ENCODE measurements around the gene MNS1. TPM values are rescaled to one million over a fixed set of nuclear protein-coding genes. Genes with fewer than 3 reads are reported as not detected.
"Not testable (repeated sequence)": the region's sequence is repeated elsewhere in the genome, so short reads cannot be mapped to it uniquely, and the experiment has no call there.

MNS1 gene
- total and polyA plus RNA-seq, 3 experiments from 2014 or later: 0.74 to 0.82 TPM; not detected in 1

DNA sequence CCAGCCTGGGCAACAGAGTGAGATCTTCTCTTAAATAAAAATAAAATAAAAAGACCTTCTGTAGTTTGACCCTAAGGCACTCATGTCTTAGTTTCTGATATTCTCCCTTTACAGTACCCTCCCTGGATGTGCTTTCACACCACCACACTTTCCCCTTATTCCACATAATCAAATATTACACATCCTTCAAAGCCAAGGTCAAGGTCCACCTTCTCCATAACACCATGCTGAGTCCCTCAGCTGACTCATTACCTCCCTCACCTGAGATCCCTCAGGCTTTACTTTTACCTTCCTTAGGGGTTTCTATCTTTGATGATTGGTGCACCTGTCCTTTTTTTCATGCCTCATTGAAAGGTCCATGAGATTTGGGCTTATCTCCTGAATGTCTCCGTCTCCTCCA lies 25.5 kb upstream of the MNS1 start:
- ChIA-PET CTCF (interaction anchor here (1.2 to 3.0 kb wide), 8 partner anchors 8 to 1037 kb away, joined by 3 to 17 read pairs (median 4); no protein-coding TSS in a partner anchor), POLR2A (no interaction called here)
- H3K27ac Mint-ChIP-seq: no peak overlapping the region
- Histone ChIP-seq H3K36me3 (ENCODE audit: insufficient read depth, low read length) (no peaks in the 10 kb centered on the region), H3K4me1 (ENCODE audit: insufficient read depth, low read length) (no peaks in the 10 kb centered on the region), H3K9me3 (ENCODE audit: low read length) (no peaks in the 10 kb centered on the region), H3K4me3 (ENCODE audit: low read length) (no peak overlapping the region), H3K27ac (ENCODE audit: low read depth, low read length) (no peak overlapping the region), H3K27me3 (ENCODE audit: insufficient read depth, low read length, poor library complexity, severe bottlenecking) (no peaks in the 10 kb centered on the region)
- H3K4me1 Mint-ChIP-seq: no peaks in the 10 kb centered on the region
- DNase-seq: no peak
- no peak overlapping the region for H3K4me3 Mint-ChIP-seq
- H3K36me3 Mint-ChIP-seq: no peaks in the 10 kb centered on the region
- H3K27me3 Mint-ChIP-seq: peaks cover 8 to 24% of the 10 kb centered on the region in 2 donors
- no peaks in the 10 kb centered on the region for H3K9me3 Mint-ChIP-seq

DNA sequence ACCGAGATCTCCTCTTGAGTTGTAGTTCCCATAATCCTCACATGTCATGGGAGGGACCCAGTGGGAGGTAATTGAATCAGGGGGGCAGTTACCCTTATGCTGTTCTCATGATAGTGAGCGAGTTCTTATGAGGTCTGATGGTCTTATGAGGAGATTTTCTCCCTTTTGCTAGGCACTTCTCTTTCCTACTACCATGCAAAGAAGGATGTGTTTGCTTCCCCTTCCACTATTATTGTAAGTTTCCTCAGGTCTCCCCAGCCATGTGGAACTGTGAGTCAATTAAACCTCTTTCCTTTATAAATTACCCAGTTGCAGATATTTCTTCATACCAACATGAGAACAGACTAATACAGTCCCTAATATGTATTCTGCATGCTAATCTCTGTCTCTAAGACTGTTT lies 21.3 kb upstream of the MNS1 start:
- H3K9me3 ChIP-seq (ENCODE audit: low read length); H3K27ac ChIP-seq (ENCODE audit: low read depth, low read length); H3K36me3 Mint-ChIP-seq; H3K27me3 ChIP-seq (ENCODE audit: insufficient read depth, low read length, poor library complexity, severe bottlenecking); H3K27ac Mint-ChIP-seq; CTCF ChIA-PET; H3K9me3 Mint-ChIP-seq; H3K4me3 ChIP-seq (ENCODE audit: low read length); H3K4me1 Mint-ChIP-seq; POLR2A ChIA-PET; H3K4me3 Mint-ChIP-seq; H3K36me3 ChIP-seq (ENCODE audit: insufficient read depth, low read length); DNase-seq; H3K4me1 ChIP-seq (ENCODE audit: insufficient read depth, low read length): not testable (repeated sequence)
- peaks cover 6 to 16% of the 10 kb centered on the region in 2 donors for H3K27me3 Mint-ChIP-seq

DNA sequence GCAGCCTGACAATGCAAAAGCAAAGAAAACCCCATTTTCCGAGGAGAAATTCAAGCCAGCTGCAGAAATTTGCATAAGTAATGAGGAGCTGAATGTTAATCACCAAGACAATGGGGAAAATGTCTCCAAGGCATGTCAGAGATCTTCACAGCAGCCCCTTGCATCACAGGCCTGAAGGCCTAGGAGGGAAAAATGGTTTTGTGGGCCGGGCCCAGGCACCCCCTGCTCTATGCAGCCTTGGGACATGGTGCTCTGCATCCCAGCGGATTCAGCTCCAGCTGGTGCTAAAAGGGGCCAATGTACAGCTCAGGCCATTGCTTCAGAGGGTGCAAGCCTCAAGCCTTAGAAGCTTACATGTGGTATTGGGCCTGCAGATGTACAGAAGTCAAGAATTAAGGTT lies 20.5 kb upstream of the MNS1 start:
- H3K4me1 ChIP-seq (ENCODE audit: insufficient read depth, low read length); H3K27ac Mint-ChIP-seq; H3K4me1 Mint-ChIP-seq; H3K4me3 Mint-ChIP-seq; H3K4me3 ChIP-seq (ENCODE audit: low read length); H3K27ac ChIP-seq (ENCODE audit: low read depth, low read length); H3K36me3 ChIP-seq (ENCODE audit: insufficient read depth, low read length); DNase-seq; H3K36me3 Mint-ChIP-seq; CTCF ChIA-PET; H3K27me3 ChIP-seq (ENCODE audit: insufficient read depth, low read length, poor library complexity, severe bottlenecking); H3K9me3 ChIP-seq (ENCODE audit: low read length); H3K9me3 Mint-ChIP-seq; POLR2A ChIA-PET: not testable (repeated sequence)
- H3K27me3 Mint-ChIP-seq: peaks cover 4 to 12% of the 10 kb centered on the region in 2 donors

DNA sequence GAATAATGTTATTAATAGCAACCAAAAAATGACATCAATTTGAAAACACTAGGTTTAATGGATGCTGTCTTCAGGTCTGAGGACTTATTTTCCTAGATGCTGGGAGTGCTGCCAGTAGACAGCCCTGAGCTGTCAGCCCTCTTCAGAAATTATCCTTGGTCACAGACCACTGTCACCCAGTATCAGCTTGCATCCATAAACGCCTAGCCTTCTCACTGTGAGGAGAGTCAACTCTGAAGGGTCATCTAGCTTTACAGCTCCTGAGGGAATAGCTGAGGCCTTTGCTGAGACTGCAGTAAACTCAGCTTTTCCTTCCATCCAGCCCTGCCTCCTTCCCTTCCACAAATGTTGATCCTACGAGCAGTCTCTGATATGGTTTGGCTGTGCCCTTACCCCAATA lies 19.4 kb upstream of the MNS1 start:
- Histone ChIP-seq H3K4me3 (ENCODE audit: low read length) (no peak overlapping the region), H3K4me1 (ENCODE audit: insufficient read depth, low read length) (no peaks in the 10 kb centered on the region), H3K27me3 (ENCODE audit: insufficient read depth, low read length, poor library complexity, severe bottlenecking) (no peaks in the 10 kb centered on the region), H3K9me3 (ENCODE audit: low read length) (peaks cover 4% of the 10 kb centered on the region), H3K36me3 (ENCODE audit: insufficient read depth, low read length) (no peaks in the 10 kb centered on the region), H3K27ac (ENCODE audit: low read depth, low read length) (no peak overlapping the region)
- peaks cover 0 to 5% (median 2%) of the 10 kb centered on the region in 5 donors for H3K9me3 Mint-ChIP-seq
- peaks cover 0 to 4% (median 0%) of the 10 kb centered on the region in 3 donors for H3K36me3 Mint-ChIP-seq
- POLR2A ChIA-PET: no interaction called here
- H3K4me3 Mint-ChIP-seq: no peak overlapping the region
- CTCF ChIA-PET: interaction anchor here (1.1 kb wide), 1 partner anchor 13 kb away, joined by 3 read pairs; no protein-coding TSS in a partner anchor
- no peak overlapping the region for H3K27ac Mint-ChIP-seq
- no peak for DNase-seq
- H3K27me3 Mint-ChIP-seq: peaks cover 4 to 13% of the 10 kb centered on the region in 2 donors
- no peaks in the 10 kb centered on the region for H3K4me1 Mint-ChIP-seq

DNA sequence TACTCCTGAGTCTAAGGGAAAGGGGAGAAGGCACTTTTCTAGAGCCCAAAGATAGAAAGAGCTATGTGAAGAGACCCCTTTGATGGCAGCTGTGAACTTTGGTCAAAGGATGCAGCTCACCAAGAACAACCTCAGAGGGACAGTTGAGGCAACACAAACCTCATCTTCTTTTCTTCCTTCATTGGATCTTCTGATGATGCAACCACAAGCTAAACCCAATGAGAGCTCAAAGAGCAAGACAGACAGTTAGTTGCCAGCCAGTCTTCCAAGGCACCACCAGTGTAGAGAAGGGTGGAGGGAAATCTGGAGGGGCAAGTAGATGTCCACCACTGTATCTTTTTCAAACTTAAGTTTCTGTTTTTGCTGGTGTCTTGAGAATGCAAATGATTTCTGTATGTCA lies 10.4 kb upstream of the MNS1 start:
- Mint-ChIP-seq H3K4me1 (no peaks in the 10 kb centered on the region), H3K27me3 (peaks cover 15 to 21% of the 10 kb centered on the region in 2 donors), H3K9me3 (peaks cover 0 to 12% (median 4%) of the 10 kb centered on the region in 5 donors), H3K4me3 (no peak overlapping the region), H3K36me3 (no peaks in the 10 kb centered on the region), H3K27ac (no peak overlapping the region)
- CTCF ChIA-PET: no interaction called here
- no peaks in the 10 kb centered on the region for H3K27me3 ChIP-seq (ENCODE audit: insufficient read depth, low read length, poor library complexity, severe bottlenecking)
- H3K4me1 ChIP-seq (ENCODE audit: insufficient read depth, low read length): no peaks in the 10 kb centered on the region
- DNase-seq: no peak
- no peaks in the 10 kb centered on the region for H3K36me3 ChIP-seq (ENCODE audit: insufficient read depth, low read length)
- H3K27ac ChIP-seq (ENCODE audit: low read depth, low read length): no peak overlapping the region
- H3K9me3 ChIP-seq (ENCODE audit: low read length): no peaks in the 10 kb centered on the region
- POLR2A ChIA-PET: no interaction called here
- no peak overlapping the region for H3K4me3 ChIP-seq (ENCODE audit: low read length)

DNA sequence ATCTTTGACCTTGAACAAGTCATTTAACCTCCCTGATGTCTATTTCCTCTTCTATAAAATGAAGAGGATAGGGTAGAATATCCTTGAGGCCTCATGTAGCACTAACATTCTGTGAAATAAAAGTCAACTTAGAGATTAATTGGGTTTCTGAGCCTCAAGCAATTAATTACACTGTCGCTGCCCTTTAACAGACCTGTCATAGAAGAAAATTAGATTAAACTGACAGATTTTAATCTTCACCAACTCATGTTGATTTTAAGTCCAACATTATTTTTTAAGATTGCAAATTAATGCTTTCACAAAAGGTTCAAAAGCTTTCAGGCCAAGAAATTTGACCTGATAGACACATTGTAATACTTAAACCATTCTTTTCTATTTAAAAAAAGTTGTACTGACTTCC lies 8.1 kb upstream of the MNS1 start:
- Histone ChIP-seq H3K36me3 (ENCODE audit: insufficient read depth, low read length) (no peaks in the 10 kb centered on the region), H3K4me3 (ENCODE audit: low read length) (no peak overlapping the region), H3K4me1 (ENCODE audit: insufficient read depth, low read length) (no peaks in the 10 kb centered on the region), H3K27me3 (ENCODE audit: insufficient read depth, low read length, poor library complexity, severe bottlenecking) (no peaks in the 10 kb centered on the region), H3K9me3 (ENCODE audit: low read length) (no peaks in the 10 kb centered on the region), H3K27ac (ENCODE audit: low read depth, low read length) (no peak overlapping the region)
- peaks cover 0 to 3% (median 1%) of the 10 kb centered on the region in 5 donors for H3K9me3 Mint-ChIP-seq
- no peaks in the 10 kb centered on the region for H3K36me3 Mint-ChIP-seq
- DNase-seq: no peak
- ChIA-PET CTCF (no interaction called here), POLR2A (no interaction called here)
- no peak overlapping the region for H3K4me3 Mint-ChIP-seq
- H3K4me1 Mint-ChIP-seq: peaks cover 9 to 12% (median 9%) of the 10 kb centered on the region in 3 donors
- H3K27ac Mint-ChIP-seq: no peak overlapping the region
- peaks cover 5 to 9% of the 10 kb centered on the region in 2 donors for H3K27me3 Mint-ChIP-seq

DNA sequence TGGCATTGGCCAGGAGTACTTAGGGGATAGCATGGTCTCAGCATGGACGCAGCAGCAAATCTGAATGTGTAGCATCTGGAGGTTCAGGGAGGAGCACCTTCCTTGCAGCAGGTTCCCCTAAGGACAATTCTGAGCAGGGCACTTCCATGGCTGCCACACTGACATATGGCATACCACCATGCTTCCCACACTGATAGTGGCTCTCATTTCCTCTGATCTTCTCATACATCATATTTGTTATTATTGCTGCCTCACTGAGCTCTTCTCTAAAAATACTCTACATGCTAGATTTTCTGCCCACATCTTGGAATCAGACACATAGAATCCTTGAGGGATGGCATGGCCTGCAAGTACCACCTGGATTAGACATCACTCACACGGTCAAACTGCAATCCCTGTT lies 7.3 kb upstream of the MNS1 start:
- CTCF ChIA-PET: no interaction called here
- H3K27me3 Mint-ChIP-seq: peaks cover 3 to 9% of the 10 kb centered on the region in 2 donors

DNA sequence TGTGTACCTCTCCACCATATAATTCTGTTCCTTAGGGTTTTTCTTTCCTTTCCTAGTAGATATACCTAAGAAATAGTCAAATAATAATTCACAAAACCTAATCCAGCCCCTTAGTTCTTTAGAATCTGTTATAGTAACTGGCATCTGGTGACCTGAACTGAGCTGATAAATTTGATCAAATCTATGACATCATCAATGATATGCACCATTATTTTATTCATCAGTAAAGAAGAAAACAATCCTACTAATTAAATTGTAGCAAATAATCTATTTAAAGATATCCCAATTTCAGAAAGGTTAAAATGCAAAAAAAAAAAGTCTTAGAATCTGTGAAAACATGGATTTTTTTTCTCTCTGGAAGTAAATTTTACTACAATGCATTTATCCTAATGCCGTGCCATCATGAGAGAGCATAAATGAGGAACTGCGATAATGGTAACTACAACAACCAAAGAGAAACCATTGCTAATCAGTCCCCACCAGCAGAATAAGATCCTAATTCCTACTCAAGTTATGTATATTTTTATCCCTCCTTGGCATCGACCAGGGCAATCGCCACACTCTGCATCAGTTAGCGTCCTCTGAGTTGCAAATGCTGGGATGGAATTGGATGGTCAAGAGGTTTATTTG lies 6.6 kb upstream of the MNS1 start:
- POLR2A ChIA-PET: interaction anchor here (0.7 kb wide), 1 partner anchor 165 kb away, joined by 3 read pairs; no protein-coding TSS in a partner anchor

More for the DNA sequence above, 7.3 kb upstream of the MNS1 start:
- no peak overlapping the region for H3K4me3 ChIP-seq (ENCODE audit: low read length)
- Mint-ChIP-seq H3K36me3 (no peaks in the 10 kb centered on the region), H3K4me3 (no peak overlapping the region), H3K4me1 (peaks cover 9 to 16% (median 11%) of the 10 kb centered on the region in 3 donors), H3K27ac (no peak overlapping the region), H3K9me3 (peaks cover 0 to 3% (median 0%) of the 10 kb centered on the region in 5 donors)
- H3K27me3 ChIP-seq (ENCODE audit: insufficient read depth, low read length, poor library complexity, severe bottlenecking): no peaks in the 10 kb centered on the region
- no peaks in the 10 kb centered on the region for H3K4me1 ChIP-seq (ENCODE audit: insufficient read depth, low read length)
- DNase-seq: no peak
- H3K36me3 ChIP-seq (ENCODE audit: insufficient read depth, low read length): no peaks in the 10 kb centered on the region
- no peaks in the 10 kb centered on the region for H3K9me3 ChIP-seq (ENCODE audit: low read length)
- H3K27ac ChIP-seq (ENCODE audit: low read depth, low read length): no peak overlapping the region
- POLR2A ChIA-PET: interaction anchor here (0.7 kb wide), 1 partner anchor 164 kb away, joined by 3 read pairs; no protein-coding TSS in a partner anchor

More for the DNA sequence above, 6.6 kb upstream of the MNS1 start:
- no peaks in the 10 kb centered on the region for H3K27me3 ChIP-seq (ENCODE audit: insufficient read depth, low read length, poor library complexity, severe bottlenecking)
- H3K4me1 Mint-ChIP-seq: peaks cover 9 to 16% (median 11%) of the 10 kb centered on the region in 3 donors
- no peaks in the 10 kb centered on the region for H3K36me3 Mint-ChIP-seq
- H3K4me3 Mint-ChIP-seq: no peak overlapping the region
- no peak overlapping the region for H3K27ac ChIP-seq (ENCODE audit: low read depth, low read length)
- H3K27me3 Mint-ChIP-seq: peaks cover 3 to 8% of the 10 kb centered on the region in 2 donors
- CTCF ChIA-PET: no interaction called here
- no peaks in the 10 kb centered on the region for H3K36me3 ChIP-seq (ENCODE audit: insufficient read depth, low read length)
- H3K4me3 ChIP-seq (ENCODE audit: low read length): no peak overlapping the region
- no peaks in the 10 kb centered on the region for H3K4me1 ChIP-seq (ENCODE audit: insufficient read depth, low read length)
- DNase-seq: no peak
- no peak overlapping the region for H3K27ac Mint-ChIP-seq
- H3K9me3 ChIP-seq (ENCODE audit: low read length): no peaks in the 10 kb centered on the region
- H3K9me3 Mint-ChIP-seq: peaks cover 0 to 3% (median 0%) of the 10 kb centered on the region in 5 donors
